Keratinocyte (primary cell): ENCODE measurements around the gene GREB1. TPM values are rescaled to one million over a fixed set of nuclear protein-coding genes. Genes with fewer than 3 reads are reported as not detected.

Experiments used
- DNase-seq: peaks from one replicate; pipeline ENCODE4 v3.0.0-alpha.2; 2011; ENCODE audit warnings: low read depth, missing footprints, low spot score
- FAIRE-seq: peaks from 2 replicates; lab custom pipeline; 2011; peaks lifted over from hg19 to GRCh38; lab: Jason Lieb, UNC
- H2AFZ ChIP-seq: 2 replicates; pipeline ENCODE4 v1.6.0; 2012; ENCODE audit warnings: low read length, control low read depth, inconsistent platforms; ENCODE audit not compliant: control insufficient read depth
- H3K27ac ChIP-seq: 2 replicates; pipeline ENCODE4 v1.5.1; 2011; ENCODE audit warnings: low read length; ENCODE audit not compliant: control insufficient read depth, insufficient read depth
- H3K27me3 ChIP-seq: 3 replicates; pipeline ENCODE4 v1.6.0; 2011; ENCODE audit warnings: low read length; ENCODE audit not compliant: control insufficient read depth, insufficient read depth; ENCODE audit errors: extremely low read depth
- H3K36me3 ChIP-seq, 2 experiments: 2 replicates in 1 of 2; 3 replicates in 1 of 2; pipeline ENCODE4 v1.5.1; 2011; ENCODE audit warnings: low read length in 2 of 2, mild to moderate bottlenecking in 1 of 2; ENCODE audit not compliant: control insufficient read depth in 2 of 2, insufficient read depth in 2 of 2; ENCODE audit errors: extremely low read depth in 1 of 2
- H3K4me1 ChIP-seq: 3 replicates; pipeline ENCODE4 v1.5.1; 2011; ENCODE audit warnings: low read length; ENCODE audit not compliant: control insufficient read depth, insufficient read depth; ENCODE audit errors: extremely low read depth
- H3K4me2 ChIP-seq: 3 replicates; pipeline ENCODE4 v1.6.0; 2011; ENCODE audit warnings: low read depth, low read length; ENCODE audit not compliant: control insufficient read depth, insufficient read depth; ENCODE audit errors: extremely low read depth
- H3K4me3 ChIP-seq, 3 experiments: fragments of 200-600 bp in 1 of 3; sonication (generic) in 1 of 3; 2 replicates in 2 of 3; 3 replicates in 1 of 3; pipeline ENCODE4 v1.5.1; 2011 to 2016; ENCODE audit warnings: low read length in 3 of 3, mild to moderate bottlenecking in 3 of 3, control low read depth in 2 of 3, inconsistent platforms in 1 of 3, low read depth in 1 of 3, mixed read lengths in 1 of 3, mixed run types in 1 of 3, moderate library complexity in 1 of 3; ENCODE audit not compliant: control insufficient read depth in 2 of 3, insufficient read depth in 2 of 3; ENCODE audit errors: extremely low read depth in 1 of 3
- H3K79me2 ChIP-seq: 2 replicates; pipeline ENCODE4 v1.6.0; 2012; ENCODE audit warnings: low read length; ENCODE audit not compliant: control insufficient read depth, insufficient read depth
- H3K9ac ChIP-seq: 3 replicates; pipeline ENCODE4 v1.6.0; 2011; ENCODE audit warnings: low read length; ENCODE audit not compliant: control insufficient read depth, insufficient read depth; ENCODE audit errors: extremely low read depth
- H3K9me1 ChIP-seq: 3 replicates; pipeline ENCODE4 v1.6.0; 2011; ENCODE audit warnings: low read length; ENCODE audit not compliant: control insufficient read depth, insufficient read depth; ENCODE audit errors: extremely low read depth
- H3K9me3 ChIP-seq: 2 replicates; pipeline ENCODE4 v1.5.1; 2012; ENCODE audit warnings: low read depth, low read length; ENCODE audit not compliant: control insufficient read depth
- H4K20me1 ChIP-seq: 3 replicates; pipeline ENCODE4 v1.6.0; 2011; ENCODE audit warnings: low read length; ENCODE audit not compliant: control insufficient read depth, insufficient read depth; ENCODE audit errors: extremely low read depth
- CTCF ChIP-seq, 3 experiments: IDR thresholded peaks in 1 of 3; conservative IDR thresholded peaks in 1 of 3; optimal IDR thresholded peaks in 1 of 3; 2 replicates in 2 of 3; 3 replicates in 1 of 3; pipeline versions ENCODE3 to v1.5.1; 2011; ENCODE audit warnings: low read length in 3 of 3, mild to moderate bottlenecking in 3 of 3, moderate library complexity in 2 of 3, control low read depth in 1 of 3, inconsistent platforms in 1 of 3; ENCODE audit not compliant: insufficient read depth in 2 of 3; ENCODE audit errors: extremely low read depth in 1 of 3
- EZH2 ChIP-seq: IDR thresholded peaks from one replicate; pipeline ENCODE4 v1.6.1; 2012; ENCODE audit warnings: inconsistent platforms, mild to moderate bottlenecking, low read length, moderate library complexity
- dilution Hi-C: fragments of 300-500 bp; cut with MboI; formaldehyde crosslinking; loops from one replicate; pipeline ENCODE4 v1.7.0; 2020; ENCODE audit warnings: low sequenced_read_pairs; ENCODE audit not compliant: extremely low pct_ligation_motif_present
- polyA plus RNA-seq, 5 experiments: library from polyadenylated mRNA; depleted of rRNA in 3 of 5; stranded (reverse) in 3 of 5; stranded (forward) in 1 of 5; unstranded in 1 of 5; fragments of >200 nt; gene quantifications; 1 replicate in 1 of 5; 2 replicates in 3 of 5; 3 replicates in 1 of 5; pipeline versions ENCODE4 v1.2.1 to v1.2.3, GENCODE V29; 2011 to 2012; ENCODE audit warnings: missing spikeins in 2 of 5, low read depth in 1 of 5, low replicate concordance in 1 of 5

Gene GREB1
- polyA plus RNA-seq, 1 donor (not counting 4 experiments of a cell fraction or from before 2014, with no cell fraction given) = 0.13 TPM

GRCh38 chr2:11551569-11552259 lies 17.9 kb downstream of the GREB1 start:
- Histone ChIP-seq H3K27ac (no peak overlapping the region), H3K9me3 (no peaks in the 10 kb centered on the region), H3K4me3 (no peak overlapping the region), H3K9me1 (no peaks in the 10 kb centered on the region), H3K4me2 (no peak overlapping the region), H3K27me3 (peaks cover 13% of the 10 kb centered on the region), H2AFZ (no peak overlapping the region), H4K20me1 (no peaks in the 10 kb centered on the region), H3K79me2 (no peaks in the 10 kb centered on the region), H3K4me1 (no peaks in the 10 kb centered on the region), H3K36me3 (no peaks in the 10 kb centered on the region), H3K9ac (no peak overlapping the region)
- FAIRE-seq (no peak), DNase-seq (no peak)
- dilution Hi-C loops = loop anchor here (5.0 kb wide), 1 partner anchor 79 kb away; no protein-coding TSS in a partner anchor
- TF ChIP-seq EZH2 = no peak
- no peak for TF ChIP-seq CTCF (optimal IDR thresholded peaks at IDR 0.05 in 1 of 3, IDR thresholded peaks at IDR 0.05 in 1 of 3, conservative IDR thresholded peaks at IDR 0.05 in 1 of 3; ENCODE audit: extremely low read depth in 1 of 3, insufficient read depth in 2 of 3, low read length in 3 of 3)

GRCh38 chr2:11552260-11552638 lies 18.4 kb downstream of the GREB1 start:
- Histone ChIP-seq H3K4me3 (no peak overlapping the region), H3K36me3 (no peaks in the 10 kb centered on the region), H4K20me1 (no peaks in the 10 kb centered on the region), H3K4me2 (no peak overlapping the region), H3K79me2 (no peaks in the 10 kb centered on the region), H3K27ac (no peak overlapping the region), H2AFZ (no peak overlapping the region), H3K4me1 (no peaks in the 10 kb centered on the region), H3K27me3 (peaks cover 10% of the 10 kb centered on the region), H3K9ac (no peak overlapping the region), H3K9me3 (no peaks in the 10 kb centered on the region), H3K9me1 (no peaks in the 10 kb centered on the region)
- no peak for TF ChIP-seq EZH2
- DNase-seq (no peak), FAIRE-seq (no peak)
- dilution Hi-C loops = loop anchor here (5.0 kb wide), 1 partner anchor 80 kb away; no protein-coding TSS in a partner anchor
